HEK293 (cell line): ENCODE results near the gene MLPH.

Experiments
- ATF2 ChIP-seq: fragments of 450-650 bp; formaldehyde crosslinking; IDR thresholded peaks from 2 replicates; pipeline ENCODE4 v1.5.1; 2016; ENCODE audit warnings: missing biosample characterization, missing genetic modification characterization, low read depth
- CTCF ChIP-seq: fragments of 450-650 bp; formaldehyde crosslinking; IDR thresholded peaks from 2 replicates; pipeline ENCODE4 v1.5.1; 2016; ENCODE audit warnings: missing biosample characterization, missing genetic modification characterization
- SETDB1 ChIP-seq: IDR thresholded peaks from one replicate; pipeline ENCODE4 v1.6.1; 2017; ENCODE audit warnings: mild to moderate bottlenecking, low read length, moderate library complexity, mixed read lengths; ENCODE audit not compliant: insufficient read length
- YY1 ChIP-seq: fragments of 450-650 bp; formaldehyde crosslinking; IDR thresholded peaks from 2 replicates; pipeline ENCODE4 v1.5.1; 2018; ENCODE audit warnings: missing biosample characterization, missing genetic modification characterization
- ZBTB21 ChIP-seq: fragments of 450-650 bp; formaldehyde crosslinking; IDR thresholded peaks from 2 replicates; pipeline ENCODE4 v1.5.1; 2017; ENCODE audit warnings: missing biosample characterization, missing genetic modification characterization
- ZBTB7A ChIP-seq: fragments of 450-650 bp; formaldehyde crosslinking; IDR thresholded peaks from 2 replicates; pipeline ENCODE4 v1.5.1; 2016; ENCODE audit warnings: low read depth, missing biosample characterization, missing genetic modification characterization
- ZNF335 ChIP-seq: fragments of 450-650 bp; formaldehyde crosslinking; conservative IDR thresholded peaks from 2 replicates; pipeline ENCODE4 v1.5.1; 2016; ENCODE audit warnings: missing biosample characterization, missing genetic modification characterization
- ZNF658 ChIP-seq: fragments of 450-650 bp; formaldehyde crosslinking; IDR thresholded peaks from 2 replicates; pipeline ENCODE4; 2016; ENCODE audit warnings: missing biosample characterization, missing genetic modification characterization
- ZSCAN30 ChIP-seq: fragments of 450-650 bp; IDR thresholded peaks from 2 replicates; pipeline ENCODE4 v1.5.1; 2018; ENCODE audit warnings: missing biosample characterization, mild to moderate bottlenecking, missing genetic modification characterization, moderate library complexity

- no peak for TF ChIP-seq ZSCAN30 (tag by site-specific recombination)
- no peak for TF ChIP-seq ATF2
- no peak for TF ChIP-seq ZNF335 (tag by site-specific recombination)
- no peak for TF ChIP-seq CTCF (tag by site-specific recombination)
- TF ChIP-seq ZBTB21 (tag by site-specific recombination) = no peak
- no peak for TF ChIP-seq YY1
- no peak for TF ChIP-seq SETDB1
- TF ChIP-seq ZBTB7A (tag by site-specific recombination) = no peak
- TF ChIP-seq ZNF658 (tag by site-specific recombination) = no peak
Observed at GRCh38 chr2:237450583-237450982, 36.5 kb upstream of the MLPH start.
